Loucy (cell line): ENCODE data around the gene APBB2.

Experiments used
- EZH2phosphoT487 ChIP-seq: fragments of 200-600 bp; IDR thresholded peaks from 2 replicates; pipeline ENCODE4 v1.6.1; 2018; ENCODE audit warnings: antibody characterized with exemption, mild to moderate bottlenecking, moderate library complexity, borderline replicate concordance
- TF ChIP-seq, protein P1 (sequence below): fragments of 200-600 bp; sonication (generic); conservative IDR thresholded peaks from 2 replicates; pipeline ENCODE4 v1.5.1; 2014; ENCODE audit warnings: mild to moderate bottlenecking, antibody characterized with exemption, low read length

GRCh38 chr4:40887764-40888131 lies 326.6 kb downstream of the APBB2 start:
- TF ChIP-seq, protein P1, sequence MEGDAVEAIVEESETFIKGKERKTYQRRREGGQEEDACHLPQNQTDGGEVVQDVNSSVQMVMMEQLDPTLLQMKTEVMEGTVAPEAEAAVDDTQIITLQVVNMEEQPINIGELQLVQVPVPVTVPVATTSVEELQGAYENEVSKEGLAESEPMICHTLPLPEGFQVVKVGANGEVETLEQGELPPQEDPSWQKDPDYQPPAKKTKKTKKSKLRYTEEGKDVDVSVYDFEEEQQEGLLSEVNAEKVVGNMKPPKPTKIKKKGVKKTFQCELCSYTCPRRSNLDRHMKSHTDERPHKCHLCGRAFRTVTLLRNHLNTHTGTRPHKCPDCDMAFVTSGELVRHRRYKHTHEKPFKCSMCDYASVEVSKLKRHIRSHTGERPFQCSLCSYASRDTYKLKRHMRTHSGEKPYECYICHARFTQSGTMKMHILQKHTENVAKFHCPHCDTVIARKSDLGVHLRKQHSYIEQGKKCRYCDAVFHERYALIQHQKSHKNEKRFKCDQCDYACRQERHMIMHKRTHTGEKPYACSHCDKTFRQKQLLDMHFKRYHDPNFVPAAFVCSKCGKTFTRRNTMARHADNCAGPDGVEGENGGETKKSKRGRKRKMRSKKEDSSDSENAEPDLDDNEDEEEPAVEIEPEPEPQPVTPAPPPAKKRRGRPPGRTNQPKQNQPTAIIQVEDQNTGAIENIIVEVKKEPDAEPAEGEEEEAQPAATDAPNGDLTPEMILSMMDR = no peak
- TF ChIP-seq EZH2phosphoT487 = no peak
